ENCODE measurements around the gene FAM204A.

The FAM204A gene

DNA sequence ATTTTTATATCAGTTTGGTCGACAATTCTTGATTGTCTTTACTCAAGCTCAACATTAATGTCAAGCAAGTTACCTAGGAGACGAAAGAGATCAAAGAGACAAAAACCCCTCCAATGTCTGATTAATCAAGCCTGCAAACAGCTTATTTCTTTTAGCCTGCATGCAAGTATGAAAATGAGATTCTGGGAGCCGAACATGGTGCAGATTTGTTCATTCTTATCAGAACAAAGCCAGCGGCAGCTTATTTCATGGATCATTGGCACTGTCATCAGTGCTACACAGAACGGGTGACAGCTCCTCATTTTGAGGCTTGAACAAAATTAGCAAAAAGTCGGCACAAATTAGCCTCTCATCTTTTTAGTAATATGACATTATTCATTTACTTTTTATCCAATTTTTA, 26.5 kb downstream of the FAM204A start:
- no peak overlapping the region for H3K4me3 ChIP-seq (ENCODE audit: low read depth, low read length)
- TF ChIP-seq, protein P1, sequence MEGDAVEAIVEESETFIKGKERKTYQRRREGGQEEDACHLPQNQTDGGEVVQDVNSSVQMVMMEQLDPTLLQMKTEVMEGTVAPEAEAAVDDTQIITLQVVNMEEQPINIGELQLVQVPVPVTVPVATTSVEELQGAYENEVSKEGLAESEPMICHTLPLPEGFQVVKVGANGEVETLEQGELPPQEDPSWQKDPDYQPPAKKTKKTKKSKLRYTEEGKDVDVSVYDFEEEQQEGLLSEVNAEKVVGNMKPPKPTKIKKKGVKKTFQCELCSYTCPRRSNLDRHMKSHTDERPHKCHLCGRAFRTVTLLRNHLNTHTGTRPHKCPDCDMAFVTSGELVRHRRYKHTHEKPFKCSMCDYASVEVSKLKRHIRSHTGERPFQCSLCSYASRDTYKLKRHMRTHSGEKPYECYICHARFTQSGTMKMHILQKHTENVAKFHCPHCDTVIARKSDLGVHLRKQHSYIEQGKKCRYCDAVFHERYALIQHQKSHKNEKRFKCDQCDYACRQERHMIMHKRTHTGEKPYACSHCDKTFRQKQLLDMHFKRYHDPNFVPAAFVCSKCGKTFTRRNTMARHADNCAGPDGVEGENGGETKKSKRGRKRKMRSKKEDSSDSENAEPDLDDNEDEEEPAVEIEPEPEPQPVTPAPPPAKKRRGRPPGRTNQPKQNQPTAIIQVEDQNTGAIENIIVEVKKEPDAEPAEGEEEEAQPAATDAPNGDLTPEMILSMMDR (IDR thresholded peaks at IDR 0.05; ENCODE audit: control insufficient read depth, extremely low read depth, insufficient read depth) = no peak

DNA sequence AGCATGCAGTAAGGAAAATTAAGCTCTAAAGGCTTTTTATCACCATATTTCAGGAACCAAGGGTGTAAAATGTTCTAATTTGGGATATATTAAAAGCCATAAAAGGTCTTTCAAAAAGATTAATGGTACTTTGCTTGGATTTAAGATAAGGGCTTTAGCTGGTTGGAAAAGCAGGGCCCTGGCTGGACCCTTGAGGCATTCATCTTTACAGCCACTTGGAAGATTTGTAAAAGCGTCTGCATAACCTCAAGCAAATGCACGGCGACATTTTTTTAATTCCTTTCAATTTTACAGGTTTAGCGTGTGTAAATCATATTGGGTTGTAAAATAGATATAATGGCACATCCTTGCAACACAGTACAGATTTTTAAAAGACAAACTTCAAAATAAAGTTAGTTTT, 27.2 kb downstream of the FAM204A start:
- no peak overlapping the region for H3K4me3 ChIP-seq (ENCODE audit: low read depth, low read length)
- DNase-seq (ENCODE audit: low read depth) = no peak
- TF ChIP-seq, protein P1 (IDR thresholded peaks at IDR 0.05; ENCODE audit: control insufficient read depth, extremely low read depth, insufficient read depth) = no peak

More for the DNA sequence above, 26.5 kb downstream of the FAM204A start:
- DNase-seq (ENCODE audit: low read depth) = no peak

DNA sequence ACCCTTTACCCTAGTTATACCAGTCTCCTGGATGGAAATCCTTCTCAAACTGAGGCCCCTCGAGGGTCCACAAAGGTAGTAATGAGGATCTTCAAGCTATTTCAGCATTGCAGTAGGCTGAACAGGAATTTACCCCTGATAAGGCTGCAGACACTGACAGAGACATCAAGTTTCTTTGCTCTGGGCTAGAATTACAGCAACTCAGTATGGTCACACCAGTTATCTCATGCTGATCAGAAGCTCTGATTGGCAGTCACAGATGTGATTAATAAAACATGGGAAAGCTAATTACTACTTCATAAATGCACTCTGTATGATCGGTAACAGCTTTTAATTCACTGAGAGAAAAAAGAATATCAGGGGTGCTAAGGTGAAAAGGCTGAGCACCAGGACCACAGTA, 30.6 kb downstream of the FAM204A start:
- no peak for DNase-seq (ENCODE audit: low read depth)
- H3K4me3 ChIP-seq (ENCODE audit: low read depth, low read length) = no peak overlapping the region

DNA sequence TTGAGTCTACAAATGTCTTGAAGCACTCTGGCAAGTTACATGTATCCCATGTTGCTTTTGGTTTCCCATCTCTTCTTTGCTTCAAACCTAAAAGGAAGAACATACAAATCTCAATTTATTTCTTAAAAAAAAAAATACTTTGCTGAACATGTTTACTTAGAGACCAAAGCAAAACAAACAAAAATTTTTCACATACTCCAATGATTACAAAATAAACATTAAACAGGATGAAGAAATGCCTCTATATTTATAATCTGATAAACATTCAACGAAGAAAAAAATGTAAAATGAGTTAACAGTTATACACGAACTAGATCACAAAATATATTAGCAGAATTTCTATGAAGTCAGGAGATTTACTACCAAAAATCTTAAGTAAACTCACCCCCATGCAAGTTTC, 31.3 kb downstream of the FAM204A start:
- no peak overlapping the region for H3K4me3 ChIP-seq (ENCODE audit: low read depth, low read length)
- TF ChIP-seq, protein P1 (IDR thresholded peaks at IDR 0.05; ENCODE audit: control insufficient read depth, extremely low read depth, insufficient read depth) = no peak
- no peak for DNase-seq (ENCODE audit: low read depth)

More for the DNA sequence above, 30.6 kb downstream of the FAM204A start:
- TF ChIP-seq, protein P1 (IDR thresholded peaks at IDR 0.05; ENCODE audit: control insufficient read depth, extremely low read depth, insufficient read depth) = no peak

DNA sequence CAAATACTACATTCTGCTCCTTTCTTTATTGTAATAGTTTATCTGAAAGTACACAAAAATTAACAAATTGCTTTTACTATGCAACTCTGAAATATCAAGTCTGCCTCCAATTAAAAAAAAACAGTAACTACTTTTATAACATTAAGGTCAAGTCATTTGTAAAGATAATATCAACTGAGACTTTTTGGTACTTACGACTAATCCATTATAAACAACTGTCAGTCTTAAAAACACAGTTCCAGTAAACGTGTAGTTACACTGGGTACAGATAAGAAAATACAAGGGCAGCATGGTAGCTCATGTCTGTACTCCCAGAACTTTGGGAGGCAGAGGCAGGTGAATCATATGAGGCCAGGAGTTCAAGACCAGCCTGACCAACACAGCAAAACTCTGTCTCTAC, 32.2 kb downstream of the FAM204A start:
- H3K4me3 ChIP-seq (ENCODE audit: low read depth, low read length) = no peak overlapping the region
- peak; percentile 66 for DNase-seq (ENCODE audit: low read depth)
- TF ChIP-seq, protein P1 (IDR thresholded peaks at IDR 0.05; ENCODE audit: control insufficient read depth, extremely low read depth, insufficient read depth) = no peak

DNA sequence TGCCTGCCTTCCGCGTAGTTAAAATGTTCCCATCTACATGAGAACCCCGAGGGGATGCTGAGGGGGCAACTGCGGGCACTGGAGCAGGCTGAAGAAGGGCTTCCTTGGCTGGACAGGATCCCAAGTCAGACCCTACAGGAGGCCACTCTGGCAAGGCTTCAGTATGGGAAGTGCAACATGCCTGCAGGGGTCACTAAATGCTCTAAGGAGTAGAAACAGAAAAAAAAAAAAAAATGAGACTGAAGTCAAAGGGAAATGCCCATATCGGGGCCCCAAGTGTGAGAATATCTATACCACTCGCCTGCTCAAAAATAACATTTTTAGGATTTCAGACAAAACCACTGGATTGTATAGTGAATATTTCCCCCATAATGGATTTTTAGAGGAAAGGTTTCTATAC, 33.5 kb downstream of the FAM204A start:
- DNase-seq (ENCODE audit: low read depth) = no peak
- TF ChIP-seq, protein P1 (IDR thresholded peaks at IDR 0.05; ENCODE audit: control insufficient read depth, extremely low read depth, insufficient read depth) = no peak
- no peak overlapping the region for H3K4me3 ChIP-seq (ENCODE audit: low read depth, low read length)

DNA sequence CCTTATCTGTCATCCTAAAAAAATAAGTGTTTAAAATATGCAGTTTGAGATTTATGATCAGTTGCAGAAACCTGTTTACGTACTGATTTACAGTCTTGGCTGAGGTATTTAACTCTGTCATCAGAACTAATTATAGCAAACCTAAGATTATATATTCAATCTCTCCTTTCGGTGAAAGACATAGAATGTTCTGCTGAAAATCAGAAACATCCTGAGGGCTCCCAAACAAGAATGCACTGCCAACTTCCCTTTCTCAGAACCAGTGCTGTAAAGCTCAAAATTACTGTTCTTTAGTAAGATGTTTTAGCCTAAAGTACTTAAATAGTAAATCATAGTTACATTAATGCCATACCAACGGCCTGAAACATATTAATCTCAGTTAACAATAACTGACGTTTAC, 34.3 kb downstream of the FAM204A start:
- no peak overlapping the region for H3K4me3 ChIP-seq (ENCODE audit: low read depth, low read length)
- TF ChIP-seq, protein P1 (IDR thresholded peaks at IDR 0.05; ENCODE audit: control insufficient read depth, extremely low read depth, insufficient read depth) = no peak
- no peak for DNase-seq (ENCODE audit: low read depth)

Measured in LNCaP clone FGC (cell line).